Measurements from ENCODE around the gene COPA. TPM values are rescaled to one million over a fixed set of nuclear protein-coding genes. Genes with fewer than 3 reads are reported as not detected.

Gene COPA
- total RNA-seq, 1 donor from 2014 or later = 123 TPM

DNA sequence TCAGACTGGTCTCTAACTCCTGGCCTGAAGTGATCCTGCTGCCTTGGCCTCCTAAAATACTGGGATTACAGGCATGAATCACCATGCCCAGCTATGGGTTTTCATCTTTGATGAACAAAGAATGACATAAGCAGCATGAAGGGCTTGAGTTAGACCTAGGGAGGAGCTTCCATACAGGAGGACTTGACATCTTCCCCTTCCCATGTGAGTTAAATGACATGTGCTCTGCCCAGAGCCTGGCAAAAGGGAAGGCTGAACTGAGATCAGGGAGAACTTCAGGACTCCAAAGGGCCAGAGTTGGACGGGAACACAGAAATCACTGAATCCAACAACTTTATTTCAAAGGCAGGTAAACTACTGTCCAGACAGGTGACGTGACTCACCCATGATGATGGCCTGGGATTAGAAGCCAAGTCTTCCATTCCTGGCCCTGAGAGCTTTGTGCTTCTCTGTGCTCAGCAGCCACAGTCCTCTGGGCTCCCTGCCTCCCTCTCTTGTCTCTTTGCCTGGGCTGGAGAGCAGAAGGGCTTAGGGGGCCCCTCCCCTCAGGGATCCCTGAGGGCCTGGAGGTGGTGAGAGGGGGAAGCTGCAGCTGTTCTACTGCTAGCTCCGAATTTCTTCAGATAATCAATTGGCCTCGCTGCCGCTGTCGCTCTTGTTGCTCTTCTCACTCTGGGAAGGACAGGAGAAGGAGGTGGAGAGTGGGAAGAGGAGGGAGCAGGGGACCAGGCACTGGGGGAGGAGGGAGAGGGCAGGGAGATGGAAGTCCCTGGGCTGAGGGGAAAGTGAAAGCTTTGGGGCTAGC, 31.5 kb upstream of the COPA start:
- H3K27me3 Mint-ChIP-seq (ENCODE audit: low read depth) = no peaks in the 10 kb centered on the region
- TF ChIP-seq, protein P1, sequence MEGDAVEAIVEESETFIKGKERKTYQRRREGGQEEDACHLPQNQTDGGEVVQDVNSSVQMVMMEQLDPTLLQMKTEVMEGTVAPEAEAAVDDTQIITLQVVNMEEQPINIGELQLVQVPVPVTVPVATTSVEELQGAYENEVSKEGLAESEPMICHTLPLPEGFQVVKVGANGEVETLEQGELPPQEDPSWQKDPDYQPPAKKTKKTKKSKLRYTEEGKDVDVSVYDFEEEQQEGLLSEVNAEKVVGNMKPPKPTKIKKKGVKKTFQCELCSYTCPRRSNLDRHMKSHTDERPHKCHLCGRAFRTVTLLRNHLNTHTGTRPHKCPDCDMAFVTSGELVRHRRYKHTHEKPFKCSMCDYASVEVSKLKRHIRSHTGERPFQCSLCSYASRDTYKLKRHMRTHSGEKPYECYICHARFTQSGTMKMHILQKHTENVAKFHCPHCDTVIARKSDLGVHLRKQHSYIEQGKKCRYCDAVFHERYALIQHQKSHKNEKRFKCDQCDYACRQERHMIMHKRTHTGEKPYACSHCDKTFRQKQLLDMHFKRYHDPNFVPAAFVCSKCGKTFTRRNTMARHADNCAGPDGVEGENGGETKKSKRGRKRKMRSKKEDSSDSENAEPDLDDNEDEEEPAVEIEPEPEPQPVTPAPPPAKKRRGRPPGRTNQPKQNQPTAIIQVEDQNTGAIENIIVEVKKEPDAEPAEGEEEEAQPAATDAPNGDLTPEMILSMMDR (conservative IDR thresholded peaks at IDR 0.05) = no peak
- peaks cover 41% of the 10 kb centered on the region for H3K4me1 Mint-ChIP-seq
- H3K27ac Mint-ChIP-seq (ENCODE audit: unreplicated experiment) = peak overlapping the region; percentile 60
- no peaks in the 10 kb centered on the region for H3K36me3 Mint-ChIP-seq (ENCODE audit: low read depth)
- peak overlapping the region; percentile 45 for H3K4me3 Mint-ChIP-seq
- H3K9me3 Mint-ChIP-seq = no peaks in the 10 kb centered on the region
- DNase-seq (ENCODE audit: low read depth, low spot score) = no peak

DNA sequence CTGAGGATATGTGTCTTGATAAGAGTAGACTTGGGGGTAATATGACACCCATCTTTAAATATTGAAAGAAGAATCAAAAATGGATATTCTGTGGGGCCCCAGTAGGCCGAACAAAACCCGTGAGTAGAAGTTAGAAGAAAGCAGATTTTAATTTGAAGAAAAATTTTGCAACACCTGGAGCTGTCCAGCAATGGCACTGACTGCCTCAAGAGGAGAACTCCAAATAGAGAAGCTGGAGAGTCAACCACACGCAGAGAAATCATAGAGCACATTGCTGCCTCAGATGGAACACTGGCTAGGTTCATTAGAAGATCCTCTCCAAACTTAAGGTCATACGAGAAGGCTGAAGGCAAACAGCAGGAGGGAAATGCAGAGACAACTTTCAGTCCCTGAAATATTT, 30.6 kb upstream of the COPA start:
- no peak overlapping the region for H3K27ac Mint-ChIP-seq (ENCODE audit: unreplicated experiment)
- TF ChIP-seq, protein P1 (conservative IDR thresholded peaks at IDR 0.05) = no peak
- H3K27me3 Mint-ChIP-seq (ENCODE audit: low read depth) = no peaks in the 10 kb centered on the region
- DNase-seq (ENCODE audit: low read depth, low spot score) = no peak
- peaks cover 41% of the 10 kb centered on the region for H3K4me1 Mint-ChIP-seq
- no peak overlapping the region for H3K4me3 Mint-ChIP-seq
- H3K36me3 Mint-ChIP-seq (ENCODE audit: low read depth) = no peaks in the 10 kb centered on the region
- no peaks in the 10 kb centered on the region for H3K9me3 Mint-ChIP-seq

GRCh38 chr1:160371756-160372155, 28.7 kb upstream of the COPA start:
- H3K4me1 Mint-ChIP-seq = peaks cover 39% of the 10 kb centered on the region
- DNase-seq (ENCODE audit: low read depth, low spot score) = no peak
- no peaks in the 10 kb centered on the region for H3K36me3 Mint-ChIP-seq (ENCODE audit: low read depth)
- TF ChIP-seq, protein P1 (conservative IDR thresholded peaks at IDR 0.05) = no peak
- H3K27me3 Mint-ChIP-seq (ENCODE audit: low read depth) = no peaks in the 10 kb centered on the region
- no peak overlapping the region for H3K4me3 Mint-ChIP-seq
- no peak overlapping the region for H3K27ac Mint-ChIP-seq (ENCODE audit: unreplicated experiment)
- H3K9me3 Mint-ChIP-seq = no peaks in the 10 kb centered on the region

- no peak overlapping the region for H3K27ac Mint-ChIP-seq (ENCODE audit: unreplicated experiment)
- no peaks in the 10 kb centered on the region for H3K9me3 Mint-ChIP-seq
Observed at GRCh38 chr1:160371346-160371631, 28.2 kb upstream of the COPA start.

DNA sequence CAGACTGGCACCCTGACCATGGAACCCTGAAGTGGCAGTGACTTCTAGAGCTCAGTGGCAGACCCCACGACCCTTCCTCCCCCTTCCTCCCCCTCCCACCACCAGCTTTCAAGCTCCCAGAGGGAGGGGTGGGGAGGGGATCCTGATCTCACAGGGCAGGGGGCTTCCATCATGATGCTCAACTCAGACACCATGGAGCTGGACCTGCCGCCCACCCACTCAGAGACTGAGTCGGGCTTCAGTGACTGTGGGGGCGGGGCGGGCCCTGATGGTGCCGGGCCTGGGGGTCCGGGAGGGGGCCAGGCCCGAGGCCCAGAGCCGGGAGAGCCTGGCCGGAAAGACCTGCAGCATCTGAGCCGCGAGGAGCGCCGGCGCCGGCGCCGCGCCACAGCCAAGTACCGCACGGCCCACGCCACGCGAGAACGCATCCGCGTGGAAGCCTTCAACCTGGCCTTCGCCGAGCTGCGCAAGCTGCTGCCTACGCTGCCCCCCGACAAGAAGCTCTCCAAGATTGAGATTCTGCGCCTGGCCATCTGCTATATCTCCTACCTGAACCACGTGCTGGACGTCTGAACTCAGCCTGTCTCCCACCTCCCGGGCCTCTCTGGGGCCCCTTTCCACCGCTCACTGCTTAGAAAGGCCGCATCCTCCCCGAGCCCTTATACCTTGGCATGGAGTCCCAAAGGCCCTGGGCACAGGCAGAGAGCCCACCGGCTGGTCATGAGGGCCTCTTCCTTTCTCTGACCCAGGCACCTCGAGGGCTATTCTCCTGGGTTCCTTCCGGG, 27.7 kb upstream of the COPA start:
- peaks cover 33% of the 10 kb centered on the region for H3K4me1 Mint-ChIP-seq
- no peak for DNase-seq (ENCODE audit: low read depth, low spot score)

More at GRCh38 chr1:160371346-160371631, 28.2 kb upstream of the COPA start:
- peaks cover 34% of the 10 kb centered on the region for H3K4me1 Mint-ChIP-seq
- no peaks in the 10 kb centered on the region for H3K27me3 Mint-ChIP-seq (ENCODE audit: low read depth)
- DNase-seq (ENCODE audit: low read depth, low spot score) = no peak
- TF ChIP-seq, protein P1 (conservative IDR thresholded peaks at IDR 0.05) = no peak
- H3K36me3 Mint-ChIP-seq (ENCODE audit: low read depth) = no peaks in the 10 kb centered on the region
- no peak overlapping the region for H3K4me3 Mint-ChIP-seq

More for the DNA sequence above, 27.7 kb upstream of the COPA start:
- TF ChIP-seq, protein P1 (conservative IDR thresholded peaks at IDR 0.05) = no peak
- no peaks in the 10 kb centered on the region for H3K9me3 Mint-ChIP-seq
- H3K36me3 Mint-ChIP-seq (ENCODE audit: low read depth) = no peaks in the 10 kb centered on the region
- no peaks in the 10 kb centered on the region for H3K27me3 Mint-ChIP-seq (ENCODE audit: low read depth)
- H3K4me3 Mint-ChIP-seq = no peak overlapping the region
- H3K27ac Mint-ChIP-seq (ENCODE audit: unreplicated experiment) = no peak overlapping the region

Data from neural crest cell (in vitro differentiated cells).